ENCODE results near the gene AAMP.

The AAMP gene

GRCh38 chr2:218252509-218253231 lies 17.3 kb downstream of the AAMP start:
- TF ChIP-seq, protein P1, sequence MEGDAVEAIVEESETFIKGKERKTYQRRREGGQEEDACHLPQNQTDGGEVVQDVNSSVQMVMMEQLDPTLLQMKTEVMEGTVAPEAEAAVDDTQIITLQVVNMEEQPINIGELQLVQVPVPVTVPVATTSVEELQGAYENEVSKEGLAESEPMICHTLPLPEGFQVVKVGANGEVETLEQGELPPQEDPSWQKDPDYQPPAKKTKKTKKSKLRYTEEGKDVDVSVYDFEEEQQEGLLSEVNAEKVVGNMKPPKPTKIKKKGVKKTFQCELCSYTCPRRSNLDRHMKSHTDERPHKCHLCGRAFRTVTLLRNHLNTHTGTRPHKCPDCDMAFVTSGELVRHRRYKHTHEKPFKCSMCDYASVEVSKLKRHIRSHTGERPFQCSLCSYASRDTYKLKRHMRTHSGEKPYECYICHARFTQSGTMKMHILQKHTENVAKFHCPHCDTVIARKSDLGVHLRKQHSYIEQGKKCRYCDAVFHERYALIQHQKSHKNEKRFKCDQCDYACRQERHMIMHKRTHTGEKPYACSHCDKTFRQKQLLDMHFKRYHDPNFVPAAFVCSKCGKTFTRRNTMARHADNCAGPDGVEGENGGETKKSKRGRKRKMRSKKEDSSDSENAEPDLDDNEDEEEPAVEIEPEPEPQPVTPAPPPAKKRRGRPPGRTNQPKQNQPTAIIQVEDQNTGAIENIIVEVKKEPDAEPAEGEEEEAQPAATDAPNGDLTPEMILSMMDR (IDR thresholded peaks at IDR 0.05; ENCODE audit: low read depth, low read length): no peak
- no peak overlapping the region for H3K4me3 ChIP-seq (ENCODE audit: low read depth, low read length)

GRCh38 chr2:218249691-218250090 lies 20.2 kb downstream of the AAMP start:
- no peak overlapping the region for H3K4me3 ChIP-seq (ENCODE audit: low read depth, low read length)
- TF ChIP-seq, protein P1 (IDR thresholded peaks at IDR 0.05; ENCODE audit: low read depth, low read length): no peak

DNA sequence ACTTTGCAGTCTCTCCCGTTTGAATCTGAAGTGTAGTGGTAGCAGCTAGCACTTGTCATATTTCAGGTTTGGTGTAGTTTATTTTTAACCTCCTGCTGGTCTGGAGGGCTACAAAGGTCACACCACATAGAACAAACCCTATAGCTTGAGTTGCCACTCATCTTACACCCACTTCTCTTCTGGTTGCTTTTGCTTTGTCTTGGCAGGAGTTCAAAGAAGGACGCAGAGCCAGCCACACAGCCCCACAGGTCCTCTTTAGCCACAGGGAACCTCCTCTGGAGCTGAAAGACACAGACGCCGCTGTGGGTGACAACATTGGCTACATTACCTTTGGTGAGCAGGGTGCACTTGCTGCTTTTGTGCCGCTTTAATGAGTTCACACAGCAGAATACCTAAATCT lies 24.7 kb downstream of the AAMP start:
- TF ChIP-seq, protein P1 (IDR thresholded peaks at IDR 0.05; ENCODE audit: low read depth, low read length): no peak
- H3K4me3 ChIP-seq (ENCODE audit: low read depth, low read length): no peak overlapping the region

DNA sequence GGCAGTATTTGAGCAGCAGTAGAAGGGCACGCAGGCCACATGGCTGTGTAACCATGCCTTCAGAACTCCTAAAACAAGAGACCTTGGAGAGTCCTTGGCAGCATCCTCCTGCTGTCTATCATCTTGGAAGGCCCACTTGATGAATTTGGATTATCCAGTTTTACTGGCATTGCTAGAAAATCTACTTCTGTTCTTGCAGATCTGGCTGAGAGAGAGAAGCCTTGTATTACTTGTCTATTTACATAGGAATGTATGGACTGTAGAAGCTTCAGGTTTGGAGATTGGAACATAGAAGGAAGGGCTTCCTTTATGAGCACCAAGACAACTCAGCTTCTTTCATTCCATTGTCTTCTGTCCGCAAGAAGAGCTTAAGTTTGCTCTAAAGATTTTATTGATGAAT lies 25.3 kb downstream of the AAMP start:
- TF ChIP-seq, protein P1 (IDR thresholded peaks at IDR 0.05; ENCODE audit: low read depth, low read length): no peak
- H3K4me3 ChIP-seq (ENCODE audit: low read depth, low read length): no peak overlapping the region

DNA sequence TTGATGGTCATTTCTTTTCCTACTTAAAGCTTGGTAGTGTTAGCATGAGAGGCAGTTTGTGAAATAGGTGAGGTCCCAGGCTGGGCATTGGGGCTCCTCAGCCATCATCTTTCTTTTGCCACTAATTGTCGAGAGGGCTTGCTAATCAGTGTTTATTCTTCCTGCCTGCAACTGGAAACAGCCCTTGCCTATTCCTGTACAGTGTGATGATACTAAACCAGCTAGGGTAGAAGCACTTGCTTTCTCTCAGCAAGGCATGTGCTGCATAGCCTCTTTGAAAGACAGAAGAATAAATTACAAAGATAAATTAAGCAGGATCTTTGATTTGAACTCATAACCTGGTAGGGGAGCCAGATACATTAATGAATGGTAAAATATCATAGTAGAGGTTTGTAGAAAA lies 25.7 kb downstream of the AAMP start:
- H3K4me3 ChIP-seq (ENCODE audit: low read depth, low read length): no peak overlapping the region
- TF ChIP-seq, protein P1 (IDR thresholded peaks at IDR 0.05; ENCODE audit: low read depth, low read length): no peak

DNA sequence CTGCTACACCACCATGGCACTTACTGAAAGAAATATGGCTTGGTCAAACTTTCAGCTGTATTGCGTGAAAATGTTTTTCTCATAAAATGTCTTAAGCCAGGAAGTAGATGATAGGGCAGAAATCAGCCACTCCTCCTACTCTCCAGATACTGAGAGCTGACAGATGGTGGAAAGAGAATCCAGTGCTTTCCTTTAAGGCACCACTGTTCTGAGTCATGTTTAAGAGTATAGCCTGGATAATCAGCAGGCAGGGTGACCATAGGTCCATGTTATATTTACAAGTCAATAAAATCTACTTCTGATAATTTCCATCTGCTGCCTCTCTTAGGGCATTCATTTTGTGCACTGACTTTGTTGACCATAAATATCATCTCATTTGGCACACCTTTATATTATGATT lies 31.1 kb downstream of the AAMP start:
- no peak overlapping the region for H3K4me3 ChIP-seq (ENCODE audit: low read depth, low read length)
- TF ChIP-seq, protein P1 (IDR thresholded peaks at IDR 0.05; ENCODE audit: low read depth, low read length): no peak

- no peak overlapping the region for H3K4me3 ChIP-seq (ENCODE audit: low read depth, low read length)
- TF ChIP-seq, protein P1 (IDR thresholded peaks at IDR 0.05; ENCODE audit: low read depth, low read length): no peak
Measured at GRCh38 chr2:218236829-218237228, 33.1 kb downstream of the AAMP start.
